GM10248 (cell line): ENCODE results near the gene DHX38.

Experiments used
- CTCF ChIA-PET: fragments of 300-600 bp; sonication (Branson Sonifier 250); formaldehyde crosslinking; extraction: SDS; loops from one replicate; lab custom pipeline; 2021; ENCODE audit warnings: antibody characterized with exemption; lab: Yijun Ruan, JAX
- POLR2A ChIA-PET: fragments of 350-650 bp; sonication (Branson Sonifier 250); formaldehyde crosslinking; extraction: SDS; loops from one replicate; lab custom pipeline; 2020; ENCODE audit warnings: antibody characterized with exemption; lab: Yijun Ruan, JAX
- DNase-seq: peaks from one replicate; pipeline ENCODE4 v3.0.0; 2012; ENCODE audit errors: extremely low spot score
- CTCF ChIP-seq: IDR thresholded peaks from 2 replicates; pipeline ENCODE4 v1.5.1; 2012; ENCODE audit warnings: mild to moderate bottlenecking, low read depth; ENCODE audit errors: extremely low read depth, missing control alignments, control extremely low read depth

The DHX38 gene

GRCh38 chr16:72134507-72134906 lies 40.9 kb downstream of the DHX38 start:
- ChIA-PET CTCF (interaction anchor here (0.9 kb wide), 1 partner anchor 10 kb away, joined by 5 read pairs; no protein-coding TSS in a partner anchor), POLR2A (no interaction called here)
- DNase-seq, result no peak
- no peak for TF ChIP-seq CTCF

DNA sequence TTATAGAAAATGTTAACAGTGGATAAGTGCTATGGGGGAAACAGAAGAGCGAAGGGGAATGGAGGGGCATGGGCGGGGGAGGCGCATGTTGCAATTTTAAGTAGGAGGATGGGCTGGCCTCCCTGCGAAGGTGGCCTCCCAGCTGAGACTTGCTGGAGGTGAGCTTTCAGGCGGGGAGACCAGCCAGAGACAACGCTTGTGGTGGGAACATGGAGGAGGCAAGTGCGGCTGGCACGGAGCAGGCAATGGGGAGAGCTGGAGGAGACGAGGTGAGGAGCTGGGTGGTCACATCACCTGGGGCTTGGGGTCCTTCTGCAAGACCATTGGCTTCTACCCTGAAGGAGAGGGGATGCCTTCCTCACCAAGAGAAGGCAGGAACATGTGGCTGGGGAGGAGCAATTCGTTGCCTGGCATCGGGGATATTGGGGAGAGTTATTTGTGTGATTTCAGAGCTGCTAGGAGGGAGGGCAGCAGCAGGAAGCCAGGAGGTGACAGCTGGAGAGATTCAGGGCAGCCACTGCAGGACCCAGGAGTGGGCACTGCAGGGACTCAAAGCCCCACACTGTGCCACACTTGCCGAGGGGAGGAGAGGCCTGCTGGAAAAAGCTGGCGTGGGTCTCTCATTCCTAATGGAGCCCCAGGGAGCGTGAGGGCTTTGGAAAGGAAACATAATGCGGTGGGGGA lies 43.9 kb downstream of the DHX38 start:
- ChIA-PET POLR2A (no interaction called here), CTCF (no interaction called here)
- DNase-seq, result no peak
- no peak for TF ChIP-seq CTCF

DNA sequence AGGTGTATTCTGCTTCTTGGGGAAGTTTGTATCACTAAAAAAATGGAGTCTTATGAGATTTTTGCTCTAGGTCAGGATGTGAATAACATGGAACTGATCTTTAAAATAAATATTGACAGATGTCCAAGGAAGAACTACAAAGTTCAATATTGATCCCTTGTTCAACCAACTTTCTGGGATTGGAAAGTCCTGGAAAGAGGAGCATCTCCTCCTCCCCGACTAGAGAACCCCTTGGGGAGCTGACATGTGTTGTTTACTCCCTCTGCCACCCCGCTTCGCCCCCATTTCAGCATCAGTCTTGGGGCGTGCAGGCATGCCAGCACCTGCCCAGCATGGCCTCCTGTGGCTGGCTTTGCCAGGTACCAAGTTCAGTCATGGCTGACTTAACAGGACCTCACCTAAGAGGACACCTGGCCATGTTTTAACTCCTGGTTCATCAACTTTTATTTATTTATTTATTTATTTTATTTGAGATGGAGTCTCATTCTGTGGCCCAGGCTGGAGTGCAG lies 44.5 kb downstream of the DHX38 start:
- ChIA-PET CTCF (interaction anchor here (1.3 kb wide), 1 partner anchor 10 kb away, joined by 3 read pairs; no protein-coding TSS in a partner anchor), POLR2A (no interaction called here)
- TF ChIP-seq CTCF, result no peak
- no peak for DNase-seq

DNA sequence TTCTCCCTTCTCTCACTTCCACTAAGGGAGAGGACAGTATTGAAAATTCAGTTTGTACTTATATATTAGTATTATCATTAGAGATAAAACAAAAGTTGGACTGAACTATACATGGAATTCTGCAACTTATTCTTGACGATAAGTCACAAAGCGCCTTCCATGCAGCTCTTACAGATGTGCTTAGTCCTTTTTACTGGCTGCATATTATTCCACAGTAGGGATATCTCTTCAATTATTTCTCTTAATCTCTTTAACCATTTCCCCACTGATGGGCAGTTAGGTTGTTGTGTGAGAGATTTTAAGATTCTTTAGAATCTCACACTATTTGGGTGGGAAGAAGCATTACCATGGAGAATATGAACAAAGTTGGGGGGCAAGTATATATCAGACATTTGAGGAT lies 46.3 kb downstream of the DHX38 start:
- no peak for TF ChIP-seq CTCF
- ChIA-PET CTCF (interaction anchor here (1.2 kb wide), 1 partner anchor 16 kb away, joined by 5 read pairs; no protein-coding TSS in a partner anchor), POLR2A (no interaction called here)

GRCh38 chr16:72142476-72142875 lies 48.8 kb downstream of the DHX38 start:
- POLR2A ChIA-PET, result no interaction called here
- DNase-seq, result no peak
- TF ChIP-seq CTCF, result no peak
- CTCF ChIA-PET, result interaction anchor here (1.1 to 1.4 kb wide), 3 partner anchors 11 to 18 kb away, joined by 3 to 5 read pairs (median 3); no protein-coding TSS in a partner anchor

More for the DNA sequence above, 46.3 kb downstream of the DHX38 start:
- DNase-seq, result no peak

DNA sequence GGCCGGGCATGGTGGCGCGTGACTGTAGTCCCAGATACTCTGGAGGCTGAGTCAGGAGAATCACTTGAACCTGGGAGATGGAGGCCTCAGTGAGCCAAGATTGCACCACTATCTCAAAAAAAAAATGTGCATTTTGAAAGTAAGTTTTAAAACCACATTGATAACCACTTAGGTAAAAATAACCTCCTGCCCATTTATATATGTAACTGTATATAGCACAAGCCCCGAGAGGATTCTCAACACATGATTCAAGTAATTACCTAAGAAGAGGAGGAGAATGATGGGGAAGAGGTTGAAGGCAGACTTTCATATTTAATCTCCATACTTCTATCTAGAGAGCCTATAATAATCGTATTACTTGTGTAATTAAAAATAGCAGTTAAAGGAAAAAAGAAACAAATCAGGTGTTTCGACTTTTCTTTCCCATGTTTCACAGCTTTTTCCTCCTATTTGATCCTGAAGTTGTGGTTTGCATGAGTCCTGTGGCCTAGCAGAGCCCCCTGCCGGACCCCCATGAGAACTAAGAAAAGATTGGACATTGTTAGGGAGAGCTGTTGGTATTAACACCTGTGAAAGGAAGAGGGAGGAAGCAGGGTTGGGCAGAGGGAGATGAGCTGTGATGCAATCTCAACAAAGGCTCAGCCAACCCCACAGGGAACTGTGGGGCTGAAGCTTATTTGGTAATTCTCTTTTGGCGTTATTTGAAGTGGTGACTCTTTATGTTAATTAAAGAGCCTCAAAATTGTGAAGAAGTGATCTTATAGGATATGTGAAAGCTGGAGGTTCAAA lies 56.2 kb downstream of the DHX38 start:
- CTCF ChIA-PET, result interaction anchor here (1.0 to 1.9 kb wide), 3 partner anchors 10 to 317 kb away, joined by 3 to 5 read pairs (median 3); no protein-coding TSS in a partner anchor

More for the DNA sequence above, 56.2 kb downstream of the DHX38 start:
- POLR2A ChIA-PET, result no interaction called here
- no peak for DNase-seq
- TF ChIP-seq CTCF, result no peak
